ENCODE measurements around the gene MAJIN. TPM values are rescaled to one million over a fixed set of nuclear protein-coding genes. Genes with fewer than 3 reads are reported as not detected.
"Not testable (repeated sequence)": the region's sequence is repeated elsewhere in the genome, so short reads cannot be mapped to it uniquely, and the experiment has no call there.

Gene MAJIN
- total RNA-seq, 1 donor from 2014 or later = not detected

GRCh38 chr11:64994318-64994717, 22.4 kb upstream of the MAJIN start:
- Histone ChIP-seq H3K27me3 (ENCODE audit: control insufficient read depth in 3 of 3, insufficient read depth in 3 of 3, low read length in 3 of 3) (no peaks in the 10 kb centered on the region), H3K27ac (ENCODE audit: low read depth, low read length) (no peak overlapping the region), H3K4me1 (ENCODE audit: control insufficient read depth in 3 of 3, insufficient read depth in 3 of 3, low read length in 3 of 3) (peaks cover 22 to 30% (median 23%) of the 10 kb centered on the region in 3 donors), H3K9ac (ENCODE audit: low read depth in 1 of 3, low read length in 3 of 3) (no peak overlapping the region), H3K4me3 (ENCODE audit: low read length in 3 of 3) (no peak overlapping the region), H3K36me3 (ENCODE audit: control insufficient read depth in 3 of 3, insufficient read depth in 3 of 3, low read length in 3 of 3) (peaks cover 0 to 2% (median 0%) of the 10 kb centered on the region in 3 donors), H3K9me3 (ENCODE audit: control insufficient read depth in 3 of 3, low read length in 3 of 3) (no peaks in the 10 kb centered on the region)

- Histone ChIP-seq H3K27ac (ENCODE audit: low read depth, low read length) (no peak overlapping the region), H3K4me1 (ENCODE audit: control insufficient read depth in 3 of 3, insufficient read depth in 3 of 3, low read length in 3 of 3) (peaks cover 14 to 25% (median 16%) of the 10 kb centered on the region in 3 donors), H3K36me3 (ENCODE audit: control insufficient read depth in 3 of 3, insufficient read depth in 3 of 3, low read length in 3 of 3) (peaks cover 0 to 2% (median 0%) of the 10 kb centered on the region in 3 donors), H3K9me3 (ENCODE audit: control insufficient read depth in 3 of 3, low read length in 3 of 3) (no peaks in the 10 kb centered on the region), H3K4me3 (ENCODE audit: low read length in 3 of 3) (peak overlapping the region; percentile 32 to 66 (median 54)), H3K9ac (ENCODE audit: low read depth in 1 of 3, low read length in 3 of 3) (peak overlapping the region in 1 of 3 donors; percentile 57), H3K27me3 (ENCODE audit: control insufficient read depth in 3 of 3, insufficient read depth in 3 of 3, low read length in 3 of 3) (no peaks in the 10 kb centered on the region)
Observed at GRCh38 chr11:64990222-64990923, 18.5 kb upstream of the MAJIN start.

GRCh38 chr11:64989416-64989815, 17.5 kb upstream of the MAJIN start:
- Histone ChIP-seq H3K9me3 (ENCODE audit: control insufficient read depth in 3 of 3, low read length in 3 of 3) (no peaks in the 10 kb centered on the region), H3K36me3 (ENCODE audit: control insufficient read depth in 3 of 3, insufficient read depth in 3 of 3, low read length in 3 of 3) (peaks cover 0 to 2% (median 0%) of the 10 kb centered on the region in 3 donors), H3K27ac (ENCODE audit: low read depth, low read length) (no peak overlapping the region), H3K27me3 (ENCODE audit: control insufficient read depth in 3 of 3, insufficient read depth in 3 of 3, low read length in 3 of 3) (no peaks in the 10 kb centered on the region), H3K9ac (ENCODE audit: low read depth in 1 of 3, low read length in 3 of 3) (peak overlapping the region in 1 of 3 donors; percentile 40), H3K4me3 (ENCODE audit: low read length in 3 of 3) (peak overlapping the region; percentile 23 to 54 (median 32)), H3K4me1 (ENCODE audit: control insufficient read depth in 3 of 3, insufficient read depth in 3 of 3, low read length in 3 of 3) (peaks cover 14 to 21% (median 15%) of the 10 kb centered on the region in 3 donors)

- H3K4me3 ChIP-seq (ENCODE audit: low read length in 3 of 3) = no peak overlapping the region
- H3K9me3 ChIP-seq (ENCODE audit: control insufficient read depth in 3 of 3, low read length in 3 of 3) = no peaks in the 10 kb centered on the region
- H3K27me3 ChIP-seq (ENCODE audit: control insufficient read depth in 3 of 3, insufficient read depth in 3 of 3, low read length in 3 of 3) = no peaks in the 10 kb centered on the region
- H3K9ac ChIP-seq (ENCODE audit: low read depth in 1 of 3, low read length in 3 of 3) = no peak overlapping the region
- H3K27ac ChIP-seq (ENCODE audit: low read depth, low read length) = no peak overlapping the region
- H3K4me1 ChIP-seq (ENCODE audit: control insufficient read depth in 3 of 3, insufficient read depth in 3 of 3, low read length in 3 of 3) = peaks cover 14 to 21% (median 15%) of the 10 kb centered on the region in 3 donors
- no peaks in the 10 kb centered on the region for H3K36me3 ChIP-seq (ENCODE audit: control insufficient read depth in 3 of 3, insufficient read depth in 3 of 3, low read length in 3 of 3)
Observed at GRCh38 chr11:64987998-64988854, 16.3 kb upstream of the MAJIN start.

- not testable (repeated sequence) for H3K27ac ChIP-seq (ENCODE audit: low read depth, low read length); H3K4me1 ChIP-seq (ENCODE audit: control insufficient read depth in 3 of 3, insufficient read depth in 3 of 3, low read length in 3 of 3); H3K4me3 ChIP-seq (ENCODE audit: low read length in 3 of 3); H3K36me3 ChIP-seq (ENCODE audit: control insufficient read depth in 3 of 3, insufficient read depth in 3 of 3, low read length in 3 of 3); H3K9ac ChIP-seq (ENCODE audit: low read depth in 1 of 3, low read length in 3 of 3); H3K9me3 ChIP-seq (ENCODE audit: control insufficient read depth in 3 of 3, low read length in 3 of 3); H3K27me3 ChIP-seq (ENCODE audit: control insufficient read depth in 3 of 3, insufficient read depth in 3 of 3, low read length in 3 of 3)
Observed at GRCh38 chr11:64983339-64983738, 11.4 kb upstream of the MAJIN start.

- no peaks in the 10 kb centered on the region for H3K36me3 ChIP-seq (ENCODE audit: control insufficient read depth in 3 of 3, insufficient read depth in 3 of 3, low read length in 3 of 3)
- no peaks in the 10 kb centered on the region for H3K9me3 ChIP-seq (ENCODE audit: control insufficient read depth in 3 of 3, low read length in 3 of 3)
- peaks cover 0 to 4% (median 0%) of the 10 kb centered on the region in 3 donors for H3K27me3 ChIP-seq (ENCODE audit: control insufficient read depth in 3 of 3, insufficient read depth in 3 of 3, low read length in 3 of 3)
- no peak overlapping the region for H3K9ac ChIP-seq (ENCODE audit: low read depth in 1 of 3, low read length in 3 of 3)
- H3K27ac ChIP-seq (ENCODE audit: low read depth, low read length) = no peak overlapping the region
- no peak overlapping the region for H3K4me3 ChIP-seq (ENCODE audit: low read length in 3 of 3)
- H3K4me1 ChIP-seq (ENCODE audit: control insufficient read depth in 3 of 3, insufficient read depth in 3 of 3, low read length in 3 of 3) = peaks cover 6 to 8% (median 7%) of the 10 kb centered on the region in 3 donors
Observed at GRCh38 chr11:64976651-64977050, 4.7 kb upstream of the MAJIN start.

GRCh38 chr11:64974124-64974523, 2.2 kb upstream of the MAJIN start:
- Histone ChIP-seq H3K27ac (ENCODE audit: low read depth, low read length) (no peak overlapping the region), H3K36me3 (ENCODE audit: control insufficient read depth in 3 of 3, insufficient read depth in 3 of 3, low read length in 3 of 3) (no peaks in the 10 kb centered on the region), H3K4me1 (ENCODE audit: control insufficient read depth in 3 of 3, insufficient read depth in 3 of 3, low read length in 3 of 3) (peaks cover 9 to 10% (median 9%) of the 10 kb centered on the region in 3 donors), H3K27me3 (ENCODE audit: control insufficient read depth in 3 of 3, insufficient read depth in 3 of 3, low read length in 3 of 3) (peaks cover 0 to 4% (median 0%) of the 10 kb centered on the region in 3 donors), H3K9me3 (ENCODE audit: control insufficient read depth in 3 of 3, low read length in 3 of 3) (no peaks in the 10 kb centered on the region), H3K9ac (ENCODE audit: low read depth in 1 of 3, low read length in 3 of 3) (no peak overlapping the region), H3K4me3 (ENCODE audit: low read length in 3 of 3) (no peak overlapping the region)

- no peak overlapping the region for H3K27ac ChIP-seq (ENCODE audit: low read depth, low read length)
- no peaks in the 10 kb centered on the region for H3K36me3 ChIP-seq (ENCODE audit: control insufficient read depth in 3 of 3, insufficient read depth in 3 of 3, low read length in 3 of 3)
- no peaks in the 10 kb centered on the region for H3K27me3 ChIP-seq (ENCODE audit: control insufficient read depth in 3 of 3, insufficient read depth in 3 of 3, low read length in 3 of 3)
- peaks cover 9 to 10% (median 9%) of the 10 kb centered on the region in 3 donors for H3K4me1 ChIP-seq (ENCODE audit: control insufficient read depth in 3 of 3, insufficient read depth in 3 of 3, low read length in 3 of 3)
- H3K9me3 ChIP-seq (ENCODE audit: control insufficient read depth in 3 of 3, low read length in 3 of 3) = no peaks in the 10 kb centered on the region
- H3K4me3 ChIP-seq (ENCODE audit: low read length in 3 of 3) = no peak overlapping the region
- H3K9ac ChIP-seq (ENCODE audit: low read depth in 1 of 3, low read length in 3 of 3) = no peak overlapping the region
Observed at GRCh38 chr11:64970731-64971151, 1.2 kb downstream of the MAJIN start.

- H3K27me3 ChIP-seq (ENCODE audit: control insufficient read depth in 3 of 3, insufficient read depth in 3 of 3, low read length in 3 of 3) = no peaks in the 10 kb centered on the region
- H3K9me3 ChIP-seq (ENCODE audit: control insufficient read depth in 3 of 3, low read length in 3 of 3) = no peaks in the 10 kb centered on the region
- no peak overlapping the region for H3K4me3 ChIP-seq (ENCODE audit: low read length in 3 of 3)
- H3K4me1 ChIP-seq (ENCODE audit: control insufficient read depth in 3 of 3, insufficient read depth in 3 of 3, low read length in 3 of 3) = peaks cover 9 to 10% (median 9%) of the 10 kb centered on the region in 3 donors
- H3K27ac ChIP-seq (ENCODE audit: low read depth, low read length) = no peak overlapping the region
- H3K36me3 ChIP-seq (ENCODE audit: control insufficient read depth in 3 of 3, insufficient read depth in 3 of 3, low read length in 3 of 3) = no peaks in the 10 kb centered on the region
- no peak overlapping the region for H3K9ac ChIP-seq (ENCODE audit: low read depth in 1 of 3, low read length in 3 of 3)
Observed at GRCh38 chr11:64969209-64969608, 2.7 kb downstream of the MAJIN start.

GRCh38 chr11:64967375-64967774, 4.5 kb downstream of the MAJIN start:
- Histone ChIP-seq H3K4me1 (ENCODE audit: control insufficient read depth in 3 of 3, insufficient read depth in 3 of 3, low read length in 3 of 3) (peaks cover 8 to 10% (median 9%) of the 10 kb centered on the region in 3 donors), H3K9ac (ENCODE audit: low read depth in 1 of 3, low read length in 3 of 3) (no peak overlapping the region), H3K4me3 (ENCODE audit: low read length in 3 of 3) (no peak overlapping the region), H3K27ac (ENCODE audit: low read depth, low read length) (no peak overlapping the region), H3K27me3 (ENCODE audit: control insufficient read depth in 3 of 3, insufficient read depth in 3 of 3, low read length in 3 of 3) (no peaks in the 10 kb centered on the region), H3K9me3 (ENCODE audit: control insufficient read depth in 3 of 3, low read length in 3 of 3) (no peaks in the 10 kb centered on the region), H3K36me3 (ENCODE audit: control insufficient read depth in 3 of 3, insufficient read depth in 3 of 3, low read length in 3 of 3) (no peaks in the 10 kb centered on the region)
